ENCODE data around the gene CENATAC. TPM values are rescaled to one million over a fixed set of nuclear protein-coding genes. Genes with fewer than 3 reads are reported as not detected.

Gene CENATAC
- total and polyA plus RNA-seq, 2 donors (not counting 1 experiment from before 2014, with no cell fraction given): 10.1 to 21.5 TPM

- no peak overlapping the region for H3K4me3 ChIP-seq (replicated peaks in 1 of 4; ENCODE audit: control extremely low read depth in 1 of 4, insufficient read depth in 1 of 4, low read depth in 3 of 4, low read length in 4 of 4)
- DNase-seq (ENCODE audit: low read depth in 2 of 2): no peak
- no peak for TF ChIP-seq EZH2 (IDR thresholded peaks at IDR 0.05; ENCODE audit: low read length, missing control alignments)
These were observed 8.7 kb downstream of the CENATAC start for GRCh38 chr11:119006656-119007055.

GRCh38 chr11:119011476-119012053 lies 13.6 kb downstream of the CENATAC start:
- no peaks in the 10 kb centered on the region for H3K4me1 ChIP-seq (ENCODE audit: control insufficient read depth, extremely low read depth, insufficient read depth, low read length)
- H3K4me2 ChIP-seq (ENCODE audit: extremely low read depth, insufficient read depth, low read length): no peak overlapping the region
- no peak overlapping the region for H3K4me3 ChIP-seq (replicated peaks in 1 of 4; ENCODE audit: control extremely low read depth in 1 of 4, insufficient read depth in 1 of 4, low read depth in 3 of 4, low read length in 4 of 4)
- peaks cover 16% of the 10 kb centered on the region for H3K79me2 ChIP-seq (ENCODE audit: control insufficient read depth, insufficient read depth, low read length)
- no peak overlapping the region for H3K9ac ChIP-seq (ENCODE audit: insufficient read depth, low read length)
- H3K27ac ChIP-seq (ENCODE audit: insufficient read depth, low read length): no peak overlapping the region
- no peak overlapping the region for H2AFZ ChIP-seq (ENCODE audit: low read length)
- no peaks in the 10 kb centered on the region for H4K20me1 ChIP-seq (ENCODE audit: control insufficient read depth, extremely low read depth, insufficient read depth, low read length)
- DNase-seq (ENCODE audit: low read depth in 2 of 2): no peak
- no peaks in the 10 kb centered on the region for H3K27me3 ChIP-seq (ENCODE audit: control insufficient read depth, insufficient read depth, low read length)
- H3K9me3 ChIP-seq (ENCODE audit: control insufficient read depth, insufficient read depth, low read depth, low read length): no peaks in the 10 kb centered on the region
- peaks cover 7% of the 10 kb centered on the region for H3K36me3 ChIP-seq (ENCODE audit: control insufficient read depth, insufficient read depth, low read length)
- TF ChIP-seq CTCF (conservative IDR thresholded peaks at IDR 0.05 in 1 of 2, IDR thresholded peaks at IDR 0.05 in 1 of 2; ENCODE audit: low read depth in 1 of 2, low read length in 2 of 2) (no peak), EZH2 (IDR thresholded peaks at IDR 0.05; ENCODE audit: low read length, missing control alignments) (no peak)

More at GRCh38 chr11:119006656-119007055, 8.7 kb downstream of the CENATAC start:
- H4K20me1 ChIP-seq (ENCODE audit: control insufficient read depth, extremely low read depth, insufficient read depth, low read length): no peaks in the 10 kb centered on the region
- no peak overlapping the region for H2AFZ ChIP-seq (ENCODE audit: low read length)
- no peak overlapping the region for H3K27ac ChIP-seq (ENCODE audit: insufficient read depth, low read length)
- H3K27me3 ChIP-seq (ENCODE audit: control insufficient read depth, insufficient read depth, low read length): no peaks in the 10 kb centered on the region
- H3K4me1 ChIP-seq (ENCODE audit: control insufficient read depth, extremely low read depth, insufficient read depth, low read length): no peaks in the 10 kb centered on the region
- no peak overlapping the region for H3K9ac ChIP-seq (ENCODE audit: insufficient read depth, low read length)
- no peaks in the 10 kb centered on the region for H3K9me3 ChIP-seq (ENCODE audit: control insufficient read depth, insufficient read depth, low read depth, low read length)
- H3K79me2 ChIP-seq (ENCODE audit: control insufficient read depth, insufficient read depth, low read length): no peaks in the 10 kb centered on the region
- peaks cover 3% of the 10 kb centered on the region for H3K36me3 ChIP-seq (ENCODE audit: control insufficient read depth, insufficient read depth, low read length)
- no peak overlapping the region for H3K4me2 ChIP-seq (ENCODE audit: extremely low read depth, insufficient read depth, low read length)

GRCh38 chr11:119012629-119013170 lies 14.8 kb downstream of the CENATAC start:
- Histone ChIP-seq H2AFZ (ENCODE audit: low read length) (no peak overlapping the region), H3K79me2 (ENCODE audit: control insufficient read depth, insufficient read depth, low read length) (peaks cover 27% of the 10 kb centered on the region), H3K4me3 (replicated peaks in 1 of 4; ENCODE audit: control extremely low read depth in 1 of 4, insufficient read depth in 1 of 4, low read depth in 3 of 4, low read length in 4 of 4) (no peak overlapping the region), H3K9ac (ENCODE audit: insufficient read depth, low read length) (no peak overlapping the region), H3K27me3 (ENCODE audit: control insufficient read depth, insufficient read depth, low read length) (no peaks in the 10 kb centered on the region), H3K4me1 (ENCODE audit: control insufficient read depth, extremely low read depth, insufficient read depth, low read length) (no peaks in the 10 kb centered on the region), H3K4me2 (ENCODE audit: extremely low read depth, insufficient read depth, low read length) (no peak overlapping the region), H3K27ac (ENCODE audit: insufficient read depth, low read length) (no peak overlapping the region), H4K20me1 (ENCODE audit: control insufficient read depth, extremely low read depth, insufficient read depth, low read length) (no peaks in the 10 kb centered on the region), H3K9me3 (ENCODE audit: control insufficient read depth, insufficient read depth, low read depth, low read length) (no peaks in the 10 kb centered on the region), H3K36me3 (ENCODE audit: control insufficient read depth, insufficient read depth, low read length) (peaks cover 7% of the 10 kb centered on the region)
- no peak for DNase-seq (ENCODE audit: low read depth in 2 of 2)
- no peak for TF ChIP-seq CTCF (conservative IDR thresholded peaks at IDR 0.05 in 1 of 2, IDR thresholded peaks at IDR 0.05 in 1 of 2; ENCODE audit: low read depth in 1 of 2, low read length in 2 of 2)
- TF ChIP-seq EZH2 (IDR thresholded peaks at IDR 0.05; ENCODE audit: low read length, missing control alignments): no peak
